Measurements from ENCODE around the gene TRAPPC4.
"Not testable (repeated sequence)": the region's sequence is repeated elsewhere in the genome, so short reads cannot be mapped to it uniquely, and the experiment has no call there.

TRAPPC4 gene

GRCh38 chr11:119018074-119018938, at the start of gene TRAPPC4, which contains the start of gene RPS25:
Gene TRAPPC4, plus strand, starts transcription at chr11:119018766. Its CDS starts 30 bp downstream, at chr11:119018796.
Gene RPS25, minus strand, starts transcription at chr11:119018343. Its CDS starts 59 bp downstream, at chr11:119018284.
- peak; percentile 99 for DNase-seq

- DNase-seq: not testable (repeated sequence)
Measured at GRCh38 chr11:118969508-118969907, 49.1 kb upstream of the TRAPPC4 start.

- no peak for DNase-seq
Measured at GRCh38 chr11:118971646-118972045, 46.9 kb upstream of the TRAPPC4 start, which contains the start of gene FOXR1. Gene FOXR1, plus strand, starts transcription at chr11:118971761. Its CDS starts 171 bp downstream, at chr11:118971932.

- DNase-seq: no peak
Measured at GRCh38 chr11:118973985-118974384, 44.6 kb upstream of the TRAPPC4 start.

GRCh38 chr11:118975771-118976709, 42.5 kb upstream of the TRAPPC4 start:
- DNase-seq: peak; percentile 56

GRCh38 chr11:118979434-118979833, 39.1 kb upstream of the TRAPPC4 start:
- DNase-seq: peak; percentile 80

GRCh38 chr11:118980191-118980881, 38.2 kb upstream of the TRAPPC4 start:
- DNase-seq: peak; percentile 44

- DNase-seq: not testable (repeated sequence)
Measured at GRCh38 chr11:118984337-118984736, 34.2 kb upstream of the TRAPPC4 start.

GRCh38 chr11:118984825-118985224, 33.7 kb upstream of the TRAPPC4 start:
- DNase-seq: no peak

- no peak for DNase-seq
Measured at GRCh38 chr11:118988280-118988679, 30.3 kb upstream of the TRAPPC4 start.

- DNase-seq: not testable (repeated sequence)
Measured at GRCh38 chr11:118991486-118992038, 27.0 kb upstream of the TRAPPC4 start.

- peak; percentile 28 for DNase-seq
Measured at GRCh38 chr11:118996926-118997626, 21.5 kb upstream of the TRAPPC4 start.

GRCh38 chr11:118997627-118998387, 20.8 kb upstream of the TRAPPC4 start, which contains the start of gene CENATAC:
Gene CENATAC, plus strand, starts transcription at chr11:118998138. Its CDS starts 60 bp downstream, at chr11:118998198.
- DNase-seq: peak; percentile 97

GRCh38 chr11:118998388-118998717, 20.2 kb upstream of the TRAPPC4 start:
- DNase-seq: no peak

- DNase-seq: no peak
Measured at GRCh38 chr11:118998822-118999221, 19.7 kb upstream of the TRAPPC4 start.

GRCh38 chr11:119000906-119001305, 17.7 kb upstream of the TRAPPC4 start:
- DNase-seq: no peak

GRCh38 chr11:119006656-119007055, 11.9 kb upstream of the TRAPPC4 start:
- DNase-seq: no peak

- DNase-seq: no peak
Measured at GRCh38 chr11:119011476-119012053, 7.0 kb upstream of the TRAPPC4 start.

GRCh38 chr11:119012629-119013170, 5.9 kb upstream of the TRAPPC4 start:
- DNase-seq: no peak

All from eye (tissue), 1 donor.